ENCODE data around the gene NPIPB2.

- TF ChIP-seq POLR2A (IDR thresholded peaks at IDR 0.05) = no peak
- no peak for TF ChIP-seq CTCF (IDR thresholded peaks at IDR 0.05)
Measured at GRCh38 chr16:11956558-11956957, 14.7 kb upstream of the NPIPB2 start.
